Measurements from ENCODE around the gene CXCL16.
"Not testable (repeated sequence)": the region's sequence is repeated elsewhere in the genome, so short reads cannot be mapped to it uniquely, and the experiment has no call there.

The CXCL16 gene

GRCh38 chr17:4689872-4690271, 49.9 kb downstream of the CXCL16 start:
- not testable (repeated sequence) for DNase-seq

- DNase-seq = not testable (repeated sequence)
Observed at GRCh38 chr17:4683739-4684138, 56.0 kb downstream of the CXCL16 start.
